Naive thymus-derived CD8-positive, alpha-beta T cell (primary cell): Measurements from ENCODE around the gene MBD3L1. TPM values are rescaled to one million over a fixed set of nuclear protein-coding genes. Genes with fewer than 3 reads are reported as not detected.

ENCODE experiments used
- ATAC-seq, 2 donors: fragments of 150-1000 bp; cut with Tn5 transposase in 1 of 2; sonication (Bioruptor Pico), chemical (Tn5 transposase) in 1 of 2; 1 replicate in 1 of 2; 2 replicates in 1 of 2; pipeline ENCODE4 v1.10.0; 2021; ENCODE audit warnings: mild to moderate bottlenecking in 2 of 2, moderate library complexity in 2 of 2
- POLR2A ChIA-PET: fragments of 350-600 bp; sonication (Branson Sonifier 250); formaldehyde crosslinking; loops from one replicate; lab custom pipeline; 2021; ENCODE audit warnings: antibody characterized with exemption; lab: Charles Lee
- DNase-seq, 10 donors: peaks; one replicate each; pipeline versions ENCODE4 v3.0.0 to v3.0.0-alpha.2; 2020 to 2022
- H3K27ac Mint-ChIP-seq, 10 donors: one replicate each; pipeline ENCODE4 v1.8.0; 2020 to 2022; ENCODE audit warnings: mild to moderate bottlenecking in 10 of 10, mixed read lengths in 10 of 10, moderate library complexity in 4 of 10, inconsistent platforms in 1 of 10
- H3K27me3 Mint-ChIP-seq, 5 donors: one replicate each; pipeline ENCODE4 v1.8.0; 2021 to 2022; ENCODE audit warnings: mixed read lengths in 5 of 5
- H3K36me3 Mint-ChIP-seq, 3 donors: one replicate each; pipeline ENCODE4 v1.8.0; 2020 to 2022; ENCODE audit warnings: mixed read lengths in 3 of 3, mild to moderate bottlenecking in 2 of 3, inconsistent platforms in 1 of 3
- H3K4me1 Mint-ChIP-seq, 4 donors: one replicate each; pipeline ENCODE4 v1.8.0; 2021 to 2022; ENCODE audit warnings: mixed read lengths in 4 of 4
- H3K4me3 Mint-ChIP-seq, 10 donors: one replicate each; pipeline ENCODE4 v1.8.0; 2020 to 2022; ENCODE audit warnings: mild to moderate bottlenecking in 10 of 10, mixed read lengths in 10 of 10, moderate library complexity in 6 of 10, inconsistent platforms in 1 of 10
- H3K9me3 Mint-ChIP-seq, 9 donors: one replicate each; pipeline ENCODE4 v1.8.0; 2020 to 2022; ENCODE audit warnings: mixed read lengths in 9 of 9, mild to moderate bottlenecking in 3 of 9, inconsistent platforms in 1 of 9, moderate library complexity in 1 of 9
- polyA plus RNA-seq, 3 donors: library from polyadenylated mRNA; unstranded; fragments of 300-500 nt; fragmentation: Illumina TruSeq; gene quantifications; one replicate each; pipeline ENCODE4 v1.2.3, GENCODE V29; 2021
- total RNA-seq, 8 experiments: library from RNA in 2 of 8; stranded (reverse) in 2 of 8; gene quantifications; one replicate each; pipeline ENCODE4 v1.2.3 and lab custom pipeline; 2021 to 2026

Gene MBD3L1
- total RNA-seq (not detected), polyA plus RNA-seq (not detected), total RNA-seq (lab: John Stamatoyannopoulos, UW) (0 reads per million in 6 experiments)

DNA sequence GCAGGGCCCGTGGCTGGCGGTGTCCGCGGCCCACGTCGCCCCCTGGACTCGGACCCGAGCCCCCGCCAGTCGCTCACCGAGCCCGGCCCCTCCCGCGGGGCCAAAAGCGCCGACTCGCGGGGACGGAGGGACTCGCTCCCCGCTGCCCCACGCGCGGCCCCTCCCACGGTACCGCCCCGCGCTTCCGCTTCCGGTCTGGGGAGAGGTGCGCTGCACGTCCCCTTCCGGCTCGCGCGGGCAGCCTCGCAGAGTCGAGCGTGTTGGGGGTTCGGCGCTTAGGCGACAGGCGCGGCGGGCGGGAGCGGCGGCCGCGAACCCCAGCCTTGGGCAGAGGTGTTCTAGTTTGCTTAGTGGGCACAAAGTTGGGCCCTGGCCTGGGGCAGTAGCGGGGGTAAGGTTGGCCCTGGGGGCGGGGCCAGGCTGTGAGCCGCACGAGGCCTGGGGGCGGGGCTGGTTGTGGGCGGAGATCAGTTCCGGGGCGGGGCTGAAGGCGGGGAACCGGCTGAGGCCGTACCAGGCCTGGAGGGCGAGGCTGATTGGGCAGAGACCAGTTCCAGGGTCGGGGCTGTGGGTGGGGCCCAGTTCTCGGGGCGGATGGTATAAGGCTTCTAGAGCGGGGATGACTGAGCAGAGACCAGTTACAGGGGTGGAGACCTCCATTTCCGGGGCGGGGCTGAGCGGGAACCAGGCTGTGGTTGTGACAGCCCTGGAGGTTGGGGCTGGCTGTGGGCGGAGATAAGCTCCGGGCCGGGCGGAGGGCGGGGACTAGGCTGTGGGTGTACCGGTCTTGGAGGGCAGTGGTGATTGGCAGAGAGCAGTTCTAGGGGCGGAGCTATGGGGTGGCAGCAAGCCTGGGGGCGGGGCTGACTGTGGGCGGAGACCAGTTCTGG lies at the start of gene MBD3L1, which contains the start of gene ZNF558:
Gene MBD3L1 (plus strand): TSS at position 246 of the 890 bp plus-strand sequence. CDS start 10,302 bp downstream, outside the sequence.
Gene ZNF558 (minus strand): TSS at position 173 of the 890 bp plus-strand sequence. CDS start 9,645 bp downstream, outside the sequence.
- Mint-ChIP-seq H3K4me1 (peaks cover 10 to 34% (median 28%) of the 10 kb centered on the region in 4 donors), H3K4me3 (peak within 1 kb of the TSS; percentile 79 to 96 (median 90)), H3K9me3 (peaks cover 0 to 6% (median 2%) of the 10 kb centered on the region in 9 donors), H3K27me3 (no peaks in the 10 kb centered on the region), H3K36me3 (peaks cover 0 to 24% (median 3%) of the 10 kb centered on the region in 3 donors), H3K27ac (peak within 1 kb of the TSS; percentile 91 to 98 (median 97))
- ATAC-seq = peak; percentile 89 to 90
- peak; percentile 97 to 100 (median 100) for DNase-seq
- POLR2A ChIA-PET = interaction anchor here (0.6 to 1.4 kb wide), 4 partner anchors 239 to 968 kb away, joined by 3 read pairs; partner anchors contain the start of gene ZNF266

DNA sequence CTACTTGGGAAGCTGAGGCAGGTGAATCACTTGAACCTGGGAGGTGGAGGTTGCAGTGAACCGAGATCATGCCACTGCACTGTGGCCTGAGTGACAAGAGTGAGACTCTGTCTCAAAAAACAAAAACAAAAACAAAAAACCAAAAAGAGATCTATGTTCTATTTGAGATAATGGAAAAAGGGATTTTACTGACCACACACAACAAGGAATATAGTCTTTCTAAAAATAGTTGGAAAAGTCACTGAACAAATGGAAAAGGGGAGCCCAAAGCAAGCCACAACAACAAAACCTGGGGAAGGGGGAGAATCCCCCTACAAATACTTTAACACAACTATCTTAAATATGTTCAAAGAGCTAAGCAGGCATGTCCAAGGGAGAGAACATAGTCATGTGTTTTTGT lies 37.4 kb upstream of the MBD3L1 start:
- peak overlapping the region in 1 of 10 donors; percentile 4 for H3K4me3 Mint-ChIP-seq
- POLR2A ChIA-PET = no interaction called here
- no peak for ATAC-seq

DNA sequence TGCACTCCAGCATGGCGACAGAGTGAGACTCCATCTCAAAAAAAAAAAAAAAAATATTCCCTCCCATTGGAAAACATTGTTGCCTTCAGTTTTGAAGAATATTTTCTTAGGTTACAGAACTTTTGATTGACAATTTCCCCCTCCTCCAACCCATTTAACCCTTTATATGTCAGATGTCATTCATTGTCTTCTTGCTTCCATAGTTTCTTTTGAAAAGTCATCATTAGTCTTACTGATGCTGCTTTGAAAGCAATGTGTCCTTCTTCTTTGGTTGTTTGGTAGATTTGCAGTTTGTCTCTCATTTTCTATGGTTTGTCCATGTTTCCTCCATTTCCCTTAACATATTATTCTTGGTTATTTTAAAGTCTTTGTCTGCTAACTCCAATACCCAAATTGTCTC lies 25.5 kb upstream of the MBD3L1 start:
- DNase-seq = no peak
- no peak for ATAC-seq
- H3K27me3 Mint-ChIP-seq = no peaks in the 10 kb centered on the region
- no peak overlapping the region for H3K4me3 Mint-ChIP-seq
- no peaks in the 10 kb centered on the region for H3K4me1 Mint-ChIP-seq
- H3K9me3 Mint-ChIP-seq = peaks cover 16 to 96% (median 42%) of the 10 kb centered on the region in 9 donors
- peaks cover 52 to 74% (median 54%) of the 10 kb centered on the region in 3 donors for H3K36me3 Mint-ChIP-seq
- POLR2A ChIA-PET = no interaction called here
- no peak overlapping the region for H3K27ac Mint-ChIP-seq

More for the DNA sequence above, 37.4 kb upstream of the MBD3L1 start:
- Mint-ChIP-seq H3K4me1 (no peaks in the 10 kb centered on the region), H3K27me3 (peaks cover 0 to 4% (median 0%) of the 10 kb centered on the region in 5 donors), H3K9me3 (peaks cover 0 to 38% (median 12%) of the 10 kb centered on the region in 9 donors), H3K27ac (no peak overlapping the region), H3K36me3 (peaks cover 3 to 18% (median 8%) of the 10 kb centered on the region in 3 donors)
- DNase-seq = no peak

DNA sequence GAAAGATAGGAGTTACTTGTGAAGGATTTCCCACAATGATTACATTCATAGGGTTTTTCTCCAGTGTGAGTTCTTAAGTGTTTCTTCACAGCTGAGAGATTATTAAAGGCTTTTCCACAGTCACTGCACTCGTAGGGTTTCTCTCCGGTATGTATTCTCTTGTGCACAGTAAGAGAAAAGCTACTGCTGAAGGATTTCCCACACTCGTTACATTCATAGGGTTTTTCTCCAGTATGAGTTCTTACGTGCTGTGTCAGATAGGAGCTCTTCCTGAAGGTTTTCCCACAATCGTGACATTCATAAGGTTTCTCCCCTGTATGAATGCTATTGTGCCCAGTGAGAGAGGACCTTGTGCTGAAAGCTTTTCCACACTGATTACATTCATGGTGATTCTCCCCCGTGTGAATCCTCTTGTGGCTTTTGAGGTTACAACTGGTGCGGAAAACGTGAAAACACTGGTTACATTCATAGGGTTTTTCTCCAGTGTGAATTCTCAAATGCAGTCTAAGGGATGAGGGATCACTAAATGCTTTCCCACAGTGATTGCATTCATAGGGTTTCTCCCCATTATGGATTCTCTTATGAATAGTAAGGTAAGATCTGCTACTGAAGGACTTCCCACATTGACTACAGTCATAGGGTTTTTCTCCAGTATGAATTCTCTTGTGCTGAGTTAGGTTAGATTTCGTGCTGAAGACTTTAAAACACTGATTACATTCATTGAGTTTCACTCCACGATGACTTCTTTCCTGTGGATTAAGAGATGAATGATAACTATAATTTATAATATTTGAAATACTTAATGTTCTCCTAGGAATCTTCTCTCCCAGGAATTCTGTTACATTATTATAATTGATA lies 20.6 kb upstream of the MBD3L1 start:
- no peak for ATAC-seq
- POLR2A ChIA-PET = no interaction called here
- no peaks in the 10 kb centered on the region for H3K4me1 Mint-ChIP-seq
- no peak overlapping the region for H3K4me3 Mint-ChIP-seq
- H3K27ac Mint-ChIP-seq = no peak overlapping the region
- DNase-seq = no peak
- peaks cover 67 to 94% (median 77%) of the 10 kb centered on the region in 3 donors for H3K36me3 Mint-ChIP-seq
- peaks cover 18 to 99% (median 57%) of the 10 kb centered on the region in 9 donors for H3K9me3 Mint-ChIP-seq
- H3K27me3 Mint-ChIP-seq = no peaks in the 10 kb centered on the region

DNA sequence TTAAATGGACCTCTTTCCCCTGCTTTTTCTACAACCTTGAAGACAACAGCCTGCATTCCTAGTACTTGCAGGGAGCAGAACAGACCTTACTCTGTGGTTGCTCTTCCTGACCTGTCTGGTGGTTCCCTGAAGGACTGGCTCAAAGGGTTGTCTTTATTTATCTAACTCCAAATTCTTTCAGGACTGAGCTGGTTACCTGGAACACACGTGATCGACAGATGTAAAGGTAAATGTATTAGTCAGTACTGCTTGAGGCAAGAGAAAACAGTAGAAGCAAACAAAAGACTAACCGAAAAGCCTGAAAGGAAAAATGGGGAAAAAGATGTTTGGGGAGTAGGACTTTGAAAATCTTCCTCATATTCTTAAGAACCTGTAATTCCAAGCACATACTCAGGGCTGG lies 18.0 kb upstream of the MBD3L1 start:
- DNase-seq (no peak), ATAC-seq (no peak)
- H3K9me3 Mint-ChIP-seq = peaks cover 26 to 100% (median 63%) of the 10 kb centered on the region in 9 donors
- POLR2A ChIA-PET = no interaction called here
- no peaks in the 10 kb centered on the region for H3K4me1 Mint-ChIP-seq
- H3K36me3 Mint-ChIP-seq = peaks cover 75 to 97% (median 85%) of the 10 kb centered on the region in 3 donors
- peak overlapping the region in 1 of 10 donors; percentile 10 for H3K4me3 Mint-ChIP-seq
- no peaks in the 10 kb centered on the region for H3K27me3 Mint-ChIP-seq
- H3K27ac Mint-ChIP-seq = no peak overlapping the region

DNA sequence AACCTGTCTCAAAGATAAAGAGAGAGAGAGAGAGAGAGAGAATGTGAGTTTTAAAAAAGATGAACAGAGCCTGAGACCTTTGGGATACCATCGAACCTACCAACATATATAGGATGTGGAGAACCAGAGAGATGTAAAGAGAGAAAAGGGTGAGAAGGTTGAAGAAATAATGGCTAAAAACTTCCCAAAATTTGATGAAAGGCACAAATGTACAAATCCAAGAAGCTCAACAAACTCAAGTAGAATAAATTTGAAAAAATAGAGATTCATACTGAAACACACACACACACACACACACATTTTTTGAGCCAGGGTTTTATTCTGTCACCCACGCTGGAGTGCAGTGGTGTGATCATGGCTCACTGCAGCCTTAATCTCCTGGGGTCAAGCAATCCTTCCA lies 16.4 kb upstream of the MBD3L1 start:
- Mint-ChIP-seq H3K4me3 (no peak overlapping the region), H3K9me3 (peaks cover 26 to 100% (median 68%) of the 10 kb centered on the region in 9 donors), H3K4me1 (no peaks in the 10 kb centered on the region), H3K27ac (no peak overlapping the region), H3K27me3 (no peaks in the 10 kb centered on the region), H3K36me3 (peaks cover 83 to 99% (median 99%) of the 10 kb centered on the region in 3 donors)
- POLR2A ChIA-PET = no interaction called here
- ATAC-seq (no peak), DNase-seq (no peak)

DNA sequence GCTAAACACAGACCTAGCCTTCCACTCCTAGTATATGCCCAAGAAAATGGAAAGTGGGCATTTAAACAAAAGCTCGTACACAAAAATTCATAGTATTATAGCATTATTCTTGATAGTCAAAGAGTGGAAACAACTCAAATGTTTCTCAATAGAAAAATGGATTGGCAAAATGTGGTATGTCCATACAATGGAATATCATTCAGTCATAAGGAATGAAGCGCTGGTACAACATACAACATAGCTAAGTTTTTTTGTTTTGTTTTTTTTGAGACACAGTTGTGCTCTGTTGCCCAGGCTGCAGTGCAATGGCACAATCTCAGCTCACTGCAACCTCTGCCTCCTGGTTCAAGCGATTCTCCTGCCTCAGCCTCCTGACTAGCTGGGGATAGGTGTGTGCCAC lies 11.9 kb upstream of the MBD3L1 start:
- peaks cover 0 to 7% (median 6%) of the 10 kb centered on the region in 4 donors for H3K4me1 Mint-ChIP-seq
- peaks cover 17 to 57% (median 39%) of the 10 kb centered on the region in 9 donors for H3K9me3 Mint-ChIP-seq
- H3K27ac Mint-ChIP-seq = no peak overlapping the region
- DNase-seq (no peak), ATAC-seq (no peak)
- no peaks in the 10 kb centered on the region for H3K27me3 Mint-ChIP-seq
- POLR2A ChIA-PET = no interaction called here
- H3K36me3 Mint-ChIP-seq = peaks cover 56 to 96% (median 94%) of the 10 kb centered on the region in 3 donors
- no peak overlapping the region for H3K4me3 Mint-ChIP-seq

DNA sequence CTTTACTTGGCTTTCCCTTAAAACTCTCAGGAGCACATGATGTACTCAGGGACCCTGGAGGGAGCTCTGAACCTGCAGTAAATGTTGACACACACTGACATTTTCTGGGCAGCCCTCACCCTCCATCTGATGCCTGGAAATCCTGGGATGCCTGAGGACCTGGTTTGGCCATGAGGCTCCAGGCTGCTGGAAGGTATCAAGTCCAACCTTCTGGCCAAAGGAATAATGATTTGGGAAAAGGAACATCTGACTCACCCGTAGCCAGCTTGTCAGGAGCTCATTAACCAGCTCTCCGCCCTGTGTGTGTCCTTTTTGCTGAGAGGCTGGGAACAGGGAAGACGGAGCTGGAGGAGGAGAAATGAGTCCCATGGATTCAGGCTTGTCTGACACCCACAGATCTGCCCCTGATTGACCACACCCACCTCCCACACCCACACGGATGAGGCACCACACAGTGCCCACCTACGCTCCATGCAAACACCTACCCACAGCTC lies 10.4 kb upstream of the MBD3L1 start:
- POLR2A ChIA-PET = no interaction called here
- DNase-seq (no peak), ATAC-seq (no peak)
- Mint-ChIP-seq H3K4me3 (no peak overlapping the region), H3K27ac (no peak overlapping the region), H3K27me3 (no peaks in the 10 kb centered on the region), H3K9me3 (peaks cover 11 to 41% (median 25%) of the 10 kb centered on the region in 9 donors), H3K36me3 (peaks cover 41 to 86% (median 83%) of the 10 kb centered on the region in 3 donors), H3K4me1 (peaks cover 0 to 16% (median 7%) of the 10 kb centered on the region in 4 donors)

DNA sequence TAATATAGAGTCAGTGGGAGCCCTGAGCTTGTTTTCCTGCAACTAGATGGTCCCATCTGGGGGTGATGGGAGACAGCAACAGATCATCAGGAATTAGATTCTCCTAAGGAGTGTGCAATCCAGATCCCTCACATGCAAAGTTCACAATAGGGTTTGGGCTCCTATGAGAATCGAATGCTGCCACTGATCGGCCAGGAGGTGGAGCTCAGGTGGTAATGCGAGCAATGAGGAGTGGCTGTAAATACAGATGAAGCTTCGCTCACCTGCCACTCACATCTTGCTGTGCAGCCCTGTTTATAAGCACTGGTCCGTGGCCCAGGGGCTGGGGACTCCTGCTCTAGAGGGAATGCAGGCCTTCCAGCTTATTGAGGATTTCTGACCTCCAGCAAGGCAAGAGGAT lies 5.8 kb upstream of the MBD3L1 start:
- Mint-ChIP-seq H3K27ac (no peak overlapping the region), H3K9me3 (peaks cover 0 to 3% (median 0%) of the 10 kb centered on the region in 9 donors), H3K4me3 (no peak overlapping the region), H3K4me1 (peaks cover 15 to 30% (median 23%) of the 10 kb centered on the region in 4 donors), H3K27me3 (no peaks in the 10 kb centered on the region), H3K36me3 (peaks cover 6 to 70% (median 45%) of the 10 kb centered on the region in 3 donors)
- POLR2A ChIA-PET = no interaction called here
- ATAC-seq (no peak), DNase-seq (no peak)

DNA sequence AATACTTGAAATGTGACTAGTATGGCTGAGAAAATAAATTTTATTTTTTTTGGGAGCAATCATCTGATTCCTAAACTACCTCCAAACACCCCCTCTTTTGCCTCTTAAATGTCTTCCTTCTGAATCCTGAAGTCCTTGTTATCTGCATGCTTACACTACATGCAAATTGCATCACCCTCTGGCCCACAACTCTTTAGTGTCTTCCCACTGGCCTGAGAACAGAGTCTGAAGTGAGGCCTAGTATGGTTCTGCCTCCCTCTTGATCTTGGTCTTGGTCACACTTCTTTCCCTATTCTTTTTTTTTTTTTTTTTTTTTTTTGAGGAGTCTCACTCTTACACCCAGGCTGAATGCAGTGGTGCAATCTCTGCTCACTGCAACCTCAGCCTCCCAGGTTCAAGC lies 4.9 kb upstream of the MBD3L1 start:
- ATAC-seq = no peak
- peak overlapping the region in 1 of 10 donors; percentile 27 for H3K27ac Mint-ChIP-seq
- H3K4me3 Mint-ChIP-seq = no peak overlapping the region
- H3K36me3 Mint-ChIP-seq = peaks cover 6 to 61% (median 36%) of the 10 kb centered on the region in 3 donors
- no peak for DNase-seq
- no peaks in the 10 kb centered on the region for H3K9me3 Mint-ChIP-seq
- POLR2A ChIA-PET = interaction anchor here (0.7 kb wide), 1 partner anchor 501 kb away, joined by 7 read pairs; no protein-coding TSS in a partner anchor
- H3K4me1 Mint-ChIP-seq = peaks cover 18 to 34% (median 26%) of the 10 kb centered on the region in 4 donors
- no peaks in the 10 kb centered on the region for H3K27me3 Mint-ChIP-seq

DNA sequence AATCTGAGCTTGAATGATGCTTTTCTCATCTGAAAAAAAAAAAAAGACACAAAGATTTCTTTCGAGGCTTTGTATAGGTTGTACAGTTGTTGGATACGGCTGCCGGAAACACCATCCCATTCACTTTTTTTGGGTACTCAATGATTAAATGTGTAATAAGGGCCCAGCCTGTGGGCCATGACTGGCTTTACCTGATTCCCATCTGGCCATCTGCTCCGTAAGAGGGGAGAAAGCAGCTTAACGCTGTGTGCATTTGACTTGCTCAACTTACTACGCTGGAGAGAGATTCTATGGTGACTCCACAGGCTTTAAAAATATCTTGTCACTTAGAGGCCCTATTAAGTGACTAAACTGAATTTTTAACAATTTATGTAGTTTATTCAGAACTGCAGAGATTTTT lies 804 bp upstream of the MBD3L1 start:
- Mint-ChIP-seq H3K27me3 (no peaks in the 10 kb centered on the region), H3K9me3 (peaks cover 0 to 6% (median 2%) of the 10 kb centered on the region in 9 donors), H3K27ac (peak overlapping the region; percentile 91 to 98 (median 95)), H3K36me3 (peaks cover 0 to 28% (median 6%) of the 10 kb centered on the region in 3 donors), H3K4me1 (peaks cover 12 to 36% (median 28%) of the 10 kb centered on the region in 4 donors), H3K4me3 (peak overlapping the region; percentile 79 to 96 (median 88))
- POLR2A ChIA-PET = interaction anchor here (0.7 to 1.4 kb wide), 4 partner anchors 238 to 797 kb away, joined by 3 read pairs; partner anchors contain the start of gene ZNF266
- DNase-seq (no peak), ATAC-seq (no peak)

DNA sequence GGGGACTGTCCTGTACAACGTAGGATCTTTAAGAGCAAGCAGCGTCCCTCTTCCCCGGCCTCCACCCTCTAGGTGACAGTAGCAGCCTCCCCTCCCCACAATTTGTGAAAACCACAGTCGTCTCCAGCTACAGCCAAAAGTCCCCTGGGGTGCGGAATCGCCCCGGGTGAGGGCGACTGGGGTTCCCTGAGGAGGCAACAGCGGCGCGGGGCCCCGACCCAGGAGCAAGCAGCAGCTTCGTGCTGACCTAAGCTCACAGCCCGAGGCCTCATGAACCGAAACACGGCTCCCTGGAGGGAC lies 395 bp upstream of the MBD3L1 start:
- peak; percentile 1 to 31 for ATAC-seq
- H3K27ac Mint-ChIP-seq = peak overlapping the region; percentile 91 to 98 (median 95)
- no peaks in the 10 kb centered on the region for H3K27me3 Mint-ChIP-seq
- H3K4me1 Mint-ChIP-seq = peaks cover 12 to 36% (median 28%) of the 10 kb centered on the region in 4 donors
- H3K4me3 Mint-ChIP-seq = peak overlapping the region; percentile 79 to 96 (median 88)
- peaks cover 0 to 6% (median 2%) of the 10 kb centered on the region in 9 donors for H3K9me3 Mint-ChIP-seq
- H3K36me3 Mint-ChIP-seq = peaks cover 0 to 28% (median 6%) of the 10 kb centered on the region in 3 donors
- DNase-seq = no peak
- POLR2A ChIA-PET = interaction anchor here (1.0 to 1.4 kb wide), 3 partner anchors 238 to 797 kb away, joined by 3 read pairs; partner anchors contain the start of gene ZNF266
